ENCODE measurements around the gene IFTAP. TPM values are rescaled to one million over a fixed set of nuclear protein-coding genes. Genes with fewer than 3 reads are reported as not detected.

IFTAP gene
- total RNA-seq, 1 experiment from 2014 or later: 19.9 TPM

GRCh38 chr11:36588099-36588498 is 6.2 kb upstream of the IFTAP start:
- Histone ChIP-seq H3T11ph (ENCODE audit: low read length) (no peak overlapping the region), H4K5ac (ENCODE audit: insufficient read length, low read depth, low read length) (no peak overlapping the region), H3K4me1 (ENCODE audit: insufficient read depth, low read length) (no peaks in the 10 kb centered on the region), H3K79me2 (ENCODE audit: insufficient read depth, low read length) (no peaks in the 10 kb centered on the region), H3K18ac (ENCODE audit: insufficient read length, low read depth, low read length) (no peak overlapping the region), H3K23ac (ENCODE audit: insufficient read length, low read depth, low read length) (no peak overlapping the region), H4K8ac (replicated peaks; ENCODE audit: insufficient read length, low read depth, low read length) (no peak overlapping the region), H3K79me1 (ENCODE audit: insufficient read depth, low read depth, low read length, poor library complexity, severe bottlenecking) (no peaks in the 10 kb centered on the region), H3K9me3 (ENCODE audit: control insufficient read depth, low read depth, low read length) (no peaks in the 10 kb centered on the region), H2AK5ac (ENCODE audit: insufficient read length, low read length) (no peak overlapping the region), H2BK120ac (ENCODE audit: low read depth, low read length, poor library complexity, severe bottlenecking) (no peak overlapping the region), H2AFZ (ENCODE audit: low read length) (no peak overlapping the region), H2BK5ac (ENCODE audit: insufficient read length, low read length) (no peak overlapping the region), H3K4me2 (ENCODE audit: insufficient read depth, insufficient read length, low read length) (no peak overlapping the region), H2BK12ac (ENCODE audit: insufficient read length, low read depth, low read length) (no peak overlapping the region), H3K4ac (ENCODE audit: low read depth, low read length) (no peak overlapping the region), H3K27me3 (ENCODE audit: insufficient read depth, low read length) (no peaks in the 10 kb centered on the region), H3K23me2 (ENCODE audit: insufficient read length, low read depth, low read length, poor library complexity, severe bottlenecking) (no peaks in the 10 kb centered on the region), H3K14ac (ENCODE audit: insufficient read depth, low read length) (no peak overlapping the region), H3K27ac (ENCODE audit: insufficient read length, low read depth, low read length) (no peak overlapping the region), H2BK15ac (ENCODE audit: low read depth, low read length) (no peak overlapping the region), H3K9ac (ENCODE audit: extremely low read depth, insufficient read length, low read length) (no peak overlapping the region), H3K56ac (ENCODE audit: insufficient read length, low read depth, low read length) (no peak overlapping the region), H2BK20ac (ENCODE audit: low read depth, low read length, poor library complexity, severe bottlenecking) (no peak overlapping the region), H4K91ac (ENCODE audit: insufficient read length, low read depth, low read length) (no peak overlapping the region), H4K20me1 (ENCODE audit: control insufficient read depth, insufficient read depth, insufficient read length) (no peaks in the 10 kb centered on the region)
- Mint-ChIP-seq H3K27me3 (ENCODE audit: low read depth) (peaks cover 55% of the 10 kb centered on the region), H3K4me1 (no peaks in the 10 kb centered on the region), H3K36me3 (ENCODE audit: insufficient read depth in 1 of 3, low read depth in 3 of 3) (no peaks in the 10 kb centered on the region), H3K4me3 (no peak overlapping the region), H3K27ac (no peak overlapping the region), H3K9me3 (no peaks in the 10 kb centered on the region)
- no CpG with 5 or more reads among the region's 1 CpG for WGBS (ENCODE audit: extremely low coverage, insufficient read length, low lambda C conversion rate)
- no peak for DNase-seq
- TF ChIP-seq, protein P1, sequence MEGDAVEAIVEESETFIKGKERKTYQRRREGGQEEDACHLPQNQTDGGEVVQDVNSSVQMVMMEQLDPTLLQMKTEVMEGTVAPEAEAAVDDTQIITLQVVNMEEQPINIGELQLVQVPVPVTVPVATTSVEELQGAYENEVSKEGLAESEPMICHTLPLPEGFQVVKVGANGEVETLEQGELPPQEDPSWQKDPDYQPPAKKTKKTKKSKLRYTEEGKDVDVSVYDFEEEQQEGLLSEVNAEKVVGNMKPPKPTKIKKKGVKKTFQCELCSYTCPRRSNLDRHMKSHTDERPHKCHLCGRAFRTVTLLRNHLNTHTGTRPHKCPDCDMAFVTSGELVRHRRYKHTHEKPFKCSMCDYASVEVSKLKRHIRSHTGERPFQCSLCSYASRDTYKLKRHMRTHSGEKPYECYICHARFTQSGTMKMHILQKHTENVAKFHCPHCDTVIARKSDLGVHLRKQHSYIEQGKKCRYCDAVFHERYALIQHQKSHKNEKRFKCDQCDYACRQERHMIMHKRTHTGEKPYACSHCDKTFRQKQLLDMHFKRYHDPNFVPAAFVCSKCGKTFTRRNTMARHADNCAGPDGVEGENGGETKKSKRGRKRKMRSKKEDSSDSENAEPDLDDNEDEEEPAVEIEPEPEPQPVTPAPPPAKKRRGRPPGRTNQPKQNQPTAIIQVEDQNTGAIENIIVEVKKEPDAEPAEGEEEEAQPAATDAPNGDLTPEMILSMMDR (conservative IDR thresholded peaks at IDR 0.05): no peak

All from H9 (cell line).